ENCODE measurements around the gene TJP2.
"Not testable (repeated sequence)": the region's sequence is repeated elsewhere in the genome, so short reads cannot be mapped to it uniquely, and the experiment has no call there.

TJP2 gene

DNA sequence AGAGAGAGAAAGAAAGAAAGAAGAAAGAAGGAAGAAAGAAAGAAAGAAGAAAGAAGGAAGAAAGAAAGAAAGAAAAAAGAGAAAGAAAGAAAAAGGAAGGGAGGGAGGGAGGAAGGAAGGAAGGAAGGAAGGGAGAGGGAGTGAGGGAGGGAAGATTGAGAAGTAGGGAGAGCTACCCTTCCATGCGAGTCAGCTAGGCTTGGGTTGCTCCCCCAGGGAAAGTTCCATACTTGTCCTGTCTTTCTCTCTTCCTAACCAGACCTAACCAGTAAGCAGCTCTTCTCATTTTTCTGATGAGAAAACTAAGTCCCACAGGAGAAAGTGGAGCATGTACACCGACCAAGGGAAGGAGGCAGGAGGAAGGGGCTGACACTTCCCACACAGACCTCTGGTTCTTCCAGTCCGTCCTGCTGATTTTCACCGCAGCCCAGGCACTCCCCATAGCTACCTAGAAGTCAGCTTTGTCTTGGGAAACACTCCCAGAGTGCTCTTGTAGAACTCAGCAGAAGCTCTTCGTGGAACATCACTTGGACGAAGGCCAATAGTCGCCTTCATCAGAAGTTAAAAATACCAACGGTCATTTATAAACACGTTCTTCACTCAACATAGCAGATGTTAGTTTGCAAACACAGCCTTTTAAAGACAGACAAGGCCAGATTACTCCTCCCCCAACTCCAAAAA, 121.9 kb downstream of the TJP2 start:
- Mint-ChIP-seq H3K27me3 (peaks cover 5% of the 10 kb centered on the region), H3K4me3 (no peak overlapping the region), H3K36me3 (ENCODE audit: low read depth) (no peaks in the 10 kb centered on the region), H3K27ac (no peak overlapping the region), H3K9me3 (no peaks in the 10 kb centered on the region), H3K4me1 (ENCODE audit: low read depth) (no peaks in the 10 kb centered on the region)

DNA sequence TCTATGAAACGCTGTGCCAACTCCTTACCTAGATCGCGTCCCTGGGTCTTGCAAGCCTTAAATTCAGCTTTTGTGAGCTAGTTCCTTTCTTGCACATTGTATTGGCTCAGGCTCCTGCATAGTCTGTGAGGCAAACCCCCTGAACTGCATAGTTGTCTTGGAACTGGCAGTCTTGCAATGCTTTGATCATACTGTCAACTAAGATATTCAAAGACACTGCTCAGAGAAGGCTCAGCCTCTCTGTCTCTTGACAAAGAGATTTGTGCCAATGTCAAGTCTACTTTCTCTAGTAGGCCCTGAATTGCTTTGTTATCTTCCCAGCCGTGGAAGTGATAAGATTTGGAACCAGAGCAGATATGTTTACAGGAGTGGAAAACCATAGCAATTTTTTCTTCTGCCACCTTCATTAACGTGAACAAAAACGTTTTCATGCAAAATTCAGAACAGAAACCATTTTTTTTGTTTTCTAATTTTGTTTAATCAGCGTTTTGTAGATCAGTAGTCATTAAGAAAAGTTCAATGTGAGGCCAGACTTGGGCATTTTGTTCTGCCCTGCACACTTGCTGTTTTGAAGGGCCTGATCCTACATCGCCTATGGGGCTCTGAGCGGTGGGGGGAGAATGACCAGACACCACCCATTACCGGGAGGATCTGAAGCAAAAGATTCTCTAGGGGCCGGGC, 123.4 kb downstream of the TJP2 start:
- no peaks in the 10 kb centered on the region for H3K36me3 Mint-ChIP-seq (ENCODE audit: low read depth)
- no peaks in the 10 kb centered on the region for H3K4me1 Mint-ChIP-seq (ENCODE audit: low read depth)
- H3K27me3 Mint-ChIP-seq = peaks cover 7% of the 10 kb centered on the region

GRCh38 chr9:69299315-69299714, 125.2 kb downstream of the TJP2 start:
- H3K4me3 Mint-ChIP-seq = no peak overlapping the region
- no peak overlapping the region for H3K27ac Mint-ChIP-seq
- H3K9me3 Mint-ChIP-seq = no peaks in the 10 kb centered on the region
- peaks cover 7% of the 10 kb centered on the region for H3K27me3 Mint-ChIP-seq
- H3K36me3 Mint-ChIP-seq (ENCODE audit: low read depth) = no peaks in the 10 kb centered on the region
- no peaks in the 10 kb centered on the region for H3K4me1 Mint-ChIP-seq (ENCODE audit: low read depth)

More for the DNA sequence above, 123.4 kb downstream of the TJP2 start:
- Mint-ChIP-seq H3K4me3 (no peak overlapping the region), H3K27ac (no peak overlapping the region), H3K9me3 (no peaks in the 10 kb centered on the region)

DNA sequence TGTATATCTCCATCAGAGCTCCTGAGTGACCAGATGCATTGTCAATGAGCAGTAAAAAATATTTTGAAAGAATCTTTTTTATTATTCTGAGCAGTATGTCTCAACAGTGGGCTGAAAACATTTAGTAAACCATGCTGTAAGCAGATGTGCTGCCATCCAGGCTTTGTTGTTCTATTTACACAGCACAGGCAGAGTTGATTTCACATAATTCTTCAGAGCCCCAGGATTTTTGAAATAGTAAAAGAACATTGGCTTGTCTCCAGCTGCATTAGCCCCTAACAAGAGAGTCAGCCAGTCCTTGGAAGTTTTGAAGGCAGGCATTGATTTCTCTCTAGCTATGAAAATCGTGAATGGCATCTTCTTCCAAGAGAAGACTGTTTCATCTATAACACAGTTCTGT, 125.7 kb downstream of the TJP2 start:
- Mint-ChIP-seq H3K27ac (no peak overlapping the region), H3K27me3 (peaks cover 5% of the 10 kb centered on the region), H3K36me3 (ENCODE audit: low read depth) (no peaks in the 10 kb centered on the region), H3K4me1 (ENCODE audit: low read depth) (no peaks in the 10 kb centered on the region), H3K4me3 (no peak overlapping the region), H3K9me3 (no peaks in the 10 kb centered on the region)

- H3K27me3 Mint-ChIP-seq = peaks cover 6% of the 10 kb centered on the region
- no peak overlapping the region for H3K4me3 Mint-ChIP-seq
- H3K4me1 Mint-ChIP-seq (ENCODE audit: low read depth) = no peaks in the 10 kb centered on the region
- no peaks in the 10 kb centered on the region for H3K36me3 Mint-ChIP-seq (ENCODE audit: low read depth)
- no peaks in the 10 kb centered on the region for H3K9me3 Mint-ChIP-seq
- no peak overlapping the region for H3K27ac Mint-ChIP-seq
Measured at GRCh38 chr9:69303331-69303730, 129.3 kb downstream of the TJP2 start.

DNA sequence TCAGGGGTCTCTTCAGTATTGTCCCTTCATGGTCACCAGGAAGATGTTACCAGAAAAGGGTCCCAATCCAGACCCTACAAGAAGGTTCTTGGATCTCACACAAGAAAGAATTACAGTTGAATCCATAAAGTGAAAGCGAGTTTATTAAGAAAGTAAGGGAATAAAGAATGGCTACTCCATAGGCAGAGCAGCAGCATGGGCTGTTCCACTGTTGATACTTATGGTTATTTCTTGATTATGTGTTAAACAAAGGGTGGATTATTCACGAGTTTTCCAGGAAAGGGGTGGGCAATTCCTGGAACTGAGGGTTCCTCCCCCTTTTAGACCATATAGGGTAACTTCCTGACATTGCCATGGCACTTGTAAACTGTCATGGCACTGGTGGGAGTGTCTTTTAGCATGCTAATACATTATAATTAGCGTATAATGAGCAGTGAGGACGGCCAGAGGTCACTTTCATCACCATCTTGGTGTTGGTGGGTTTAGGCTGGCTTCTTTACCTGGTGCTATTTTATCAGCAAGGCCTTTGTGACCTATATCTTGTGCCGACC, 132.9 kb downstream of the TJP2 start:
- H3K4me1 Mint-ChIP-seq (ENCODE audit: low read depth); H3K27ac Mint-ChIP-seq; H3K4me3 Mint-ChIP-seq; H3K36me3 Mint-ChIP-seq (ENCODE audit: low read depth); H3K9me3 Mint-ChIP-seq: not testable (repeated sequence)
- peaks cover 19% of the 10 kb centered on the region for H3K27me3 Mint-ChIP-seq

GRCh38 chr9:69307446-69308205, 133.5 kb downstream of the TJP2 start:
- H3K27ac Mint-ChIP-seq = no peak overlapping the region
- H3K4me1 Mint-ChIP-seq (ENCODE audit: low read depth) = no peaks in the 10 kb centered on the region
- H3K27me3 Mint-ChIP-seq = peaks cover 16% of the 10 kb centered on the region
- peaks cover 10% of the 10 kb centered on the region for H3K9me3 Mint-ChIP-seq
- H3K4me3 Mint-ChIP-seq = no peak overlapping the region
- H3K36me3 Mint-ChIP-seq (ENCODE audit: low read depth) = no peaks in the 10 kb centered on the region

DNA sequence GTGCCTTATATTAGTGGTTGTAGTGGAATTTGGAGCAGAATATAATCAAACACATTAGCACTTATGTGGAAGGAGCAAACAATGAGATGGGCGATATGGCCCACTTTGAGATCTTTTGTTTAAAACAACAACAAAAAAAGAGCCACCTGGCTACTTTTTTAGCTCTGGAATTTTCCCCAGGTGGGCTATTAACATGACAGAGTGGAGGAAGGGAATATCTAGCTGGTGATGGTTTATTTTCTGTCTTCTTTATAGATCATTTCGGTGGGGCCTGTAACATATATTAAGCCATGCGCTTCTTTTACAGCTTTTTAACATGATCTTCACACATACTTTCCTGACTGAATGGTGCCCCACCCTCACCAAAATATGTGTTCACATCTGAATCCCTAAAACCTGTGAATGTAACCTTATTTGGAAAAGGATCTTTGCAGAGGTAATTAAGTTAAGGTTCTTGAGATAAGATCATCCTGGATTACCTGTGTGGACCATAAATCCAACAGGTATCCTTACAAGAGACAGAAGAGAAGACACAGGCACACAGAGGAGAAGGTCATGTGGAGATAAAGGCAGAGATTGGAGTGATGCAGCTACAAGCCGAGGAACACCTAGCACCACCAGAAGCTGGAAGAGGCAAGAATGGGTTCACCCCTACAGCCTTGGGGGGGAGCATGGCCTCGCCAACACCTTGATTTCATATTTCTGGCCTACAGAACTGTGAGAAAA, 134.3 kb downstream of the TJP2 start:
- Mint-ChIP-seq H3K4me3 (no peak overlapping the region), H3K27me3 (peaks cover 16% of the 10 kb centered on the region), H3K36me3 (ENCODE audit: low read depth) (no peaks in the 10 kb centered on the region), H3K27ac (no peak overlapping the region), H3K9me3 (peaks cover 10% of the 10 kb centered on the region), H3K4me1 (ENCODE audit: low read depth) (no peaks in the 10 kb centered on the region)

DNA sequence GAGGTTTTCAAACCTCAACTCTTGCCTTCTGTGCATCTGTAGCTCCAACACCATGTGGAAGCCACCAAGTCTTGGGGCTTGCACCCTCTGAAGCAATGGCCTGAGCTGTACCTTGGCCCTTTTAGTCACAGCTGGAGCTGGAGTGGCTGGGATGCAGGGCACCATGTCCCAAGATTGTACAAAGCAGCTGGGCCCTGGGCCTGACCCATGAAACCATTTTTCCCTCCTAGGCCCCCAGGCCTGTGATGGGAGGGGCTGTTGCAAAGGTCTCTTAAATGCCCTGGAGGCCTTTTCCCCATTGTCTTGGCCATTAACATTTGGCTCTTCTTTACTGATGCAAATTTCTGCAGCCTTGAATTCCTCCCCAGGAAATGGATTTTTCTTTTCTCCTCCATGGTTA, 139.1 kb downstream of the TJP2 start:
- Mint-ChIP-seq H3K9me3 (peaks cover 26% of the 10 kb centered on the region), H3K4me1 (ENCODE audit: low read depth) (peaks cover 8% of the 10 kb centered on the region), H3K27me3 (peaks cover 17% of the 10 kb centered on the region), H3K27ac (no peak overlapping the region), H3K36me3 (ENCODE audit: low read depth) (no peaks in the 10 kb centered on the region), H3K4me3 (no peak overlapping the region)

DNA sequence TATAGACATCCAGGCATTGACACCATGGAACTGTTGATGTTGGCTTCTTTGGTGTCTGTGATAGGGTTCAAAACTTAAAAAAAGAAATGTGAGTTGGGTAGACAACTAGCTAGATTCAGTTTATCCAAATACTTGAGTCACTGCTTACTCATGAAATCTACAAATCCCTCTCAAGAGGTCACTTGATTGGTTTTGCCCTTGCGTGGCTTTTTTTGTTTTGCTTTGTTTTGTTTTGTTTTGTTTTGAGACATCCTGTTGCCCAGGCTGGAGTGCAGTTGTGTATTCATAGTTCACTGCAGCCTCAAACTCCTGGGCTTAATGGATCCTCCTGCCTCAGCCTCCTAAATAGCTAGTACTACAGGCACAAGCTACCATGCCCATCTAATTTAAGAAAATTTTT, 140.5 kb downstream of the TJP2 start:
- Mint-ChIP-seq H3K9me3 (peaks cover 26% of the 10 kb centered on the region), H3K4me3 (no peak overlapping the region), H3K27me3 (peaks cover 13% of the 10 kb centered on the region), H3K27ac (no peak overlapping the region), H3K4me1 (ENCODE audit: low read depth) (peaks cover 13% of the 10 kb centered on the region), H3K36me3 (ENCODE audit: low read depth) (no peaks in the 10 kb centered on the region)

DNA sequence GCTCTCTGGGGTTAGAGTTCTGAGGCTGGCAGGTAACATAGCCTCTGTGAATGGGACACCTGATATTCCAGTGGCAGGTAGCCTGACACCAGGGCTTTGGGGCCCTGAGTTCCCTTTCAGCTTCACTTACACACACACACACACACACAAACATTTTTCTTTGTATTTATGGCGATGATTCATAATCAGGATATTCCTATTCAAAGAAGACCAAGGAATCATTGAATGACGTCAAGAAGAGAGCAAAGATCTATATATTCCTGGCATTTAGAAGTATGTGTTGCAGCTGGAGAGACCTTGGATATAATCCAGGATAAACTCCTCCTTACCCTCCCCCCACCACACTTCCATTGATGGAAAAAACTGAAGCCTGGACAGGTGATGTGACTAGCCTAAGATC, 143.0 kb downstream of the TJP2 start:
- Mint-ChIP-seq H3K9me3 (peaks cover 21% of the 10 kb centered on the region), H3K4me1 (ENCODE audit: low read depth) (peaks cover 13% of the 10 kb centered on the region), H3K27ac (no peak overlapping the region), H3K27me3 (peaks cover 16% of the 10 kb centered on the region), H3K4me3 (no peak overlapping the region), H3K36me3 (ENCODE audit: low read depth) (no peaks in the 10 kb centered on the region)

DNA sequence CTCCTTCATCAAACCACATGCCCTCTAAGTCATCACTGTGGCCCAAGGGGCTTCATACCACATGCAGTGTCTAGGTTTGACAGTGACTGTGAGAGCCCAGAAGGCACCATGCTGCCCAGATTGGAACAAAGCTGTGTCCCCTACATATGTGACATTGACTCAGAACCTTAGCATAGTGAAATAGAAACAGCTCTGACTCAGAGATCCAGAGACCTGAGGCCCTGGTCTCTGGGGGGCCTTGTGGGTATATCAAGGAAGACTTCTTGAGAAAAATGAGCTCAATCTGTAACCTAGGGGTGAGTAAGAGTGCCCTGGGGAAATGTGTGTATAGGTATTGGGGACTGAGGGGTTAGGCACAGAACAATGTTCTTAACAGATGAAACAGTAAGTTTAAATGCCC, 143.8 kb downstream of the TJP2 start:
- Mint-ChIP-seq H3K4me3 (no peak overlapping the region), H3K36me3 (ENCODE audit: low read depth) (no peaks in the 10 kb centered on the region), H3K27me3 (peaks cover 23% of the 10 kb centered on the region), H3K9me3 (peaks cover 16% of the 10 kb centered on the region), H3K4me1 (ENCODE audit: low read depth) (peaks cover 13% of the 10 kb centered on the region), H3K27ac (no peak overlapping the region)

- peaks cover 6% of the 10 kb centered on the region for H3K9me3 Mint-ChIP-seq
- no peak overlapping the region for H3K4me3 Mint-ChIP-seq
- H3K4me1 Mint-ChIP-seq (ENCODE audit: low read depth) = peaks cover 13% of the 10 kb centered on the region
- H3K36me3 Mint-ChIP-seq (ENCODE audit: low read depth) = no peaks in the 10 kb centered on the region
- no peak overlapping the region for H3K27ac Mint-ChIP-seq
- peaks cover 37% of the 10 kb centered on the region for H3K27me3 Mint-ChIP-seq
Measured at GRCh38 chr9:69319324-69320025, 145.4 kb downstream of the TJP2 start.

DNA sequence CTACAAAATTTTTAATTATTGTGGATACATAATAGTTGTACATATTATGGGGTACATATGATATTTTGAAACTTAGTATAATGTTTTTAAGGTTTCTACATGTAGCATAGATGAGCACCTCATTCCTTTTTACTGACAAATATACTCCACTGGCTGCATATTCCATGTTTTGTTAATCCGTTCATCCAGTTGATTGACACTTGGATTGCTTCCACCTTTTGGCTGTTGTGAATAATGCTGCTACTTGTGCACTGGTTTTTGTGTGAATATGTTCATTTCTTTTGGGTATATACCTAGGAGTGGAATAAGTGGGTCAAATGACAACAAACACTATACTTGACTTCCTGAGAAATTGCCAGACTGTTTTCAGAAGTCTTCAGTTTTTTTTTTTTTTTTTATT, 148.2 kb downstream of the TJP2 start:
- H3K9me3 Mint-ChIP-seq = peaks cover 3% of the 10 kb centered on the region
- H3K27me3 Mint-ChIP-seq = peaks cover 55% of the 10 kb centered on the region
- peaks cover 18% of the 10 kb centered on the region for H3K4me1 Mint-ChIP-seq (ENCODE audit: low read depth)
- no peaks in the 10 kb centered on the region for H3K36me3 Mint-ChIP-seq (ENCODE audit: low read depth)
- H3K27ac Mint-ChIP-seq = no peak overlapping the region
- no peak overlapping the region for H3K4me3 Mint-ChIP-seq

Data from stimulated activated naive CD8-positive, alpha-beta T cell treated with anti-CD3 and anti-CD28 coated beads, Interleukin-15, Interleukin-2, amounts not matched to agents 100 ng/mL and 50 ng/mL, for 24 hours (primary cell).